ENCODE results near the gene GNPNAT1.

DNA sequence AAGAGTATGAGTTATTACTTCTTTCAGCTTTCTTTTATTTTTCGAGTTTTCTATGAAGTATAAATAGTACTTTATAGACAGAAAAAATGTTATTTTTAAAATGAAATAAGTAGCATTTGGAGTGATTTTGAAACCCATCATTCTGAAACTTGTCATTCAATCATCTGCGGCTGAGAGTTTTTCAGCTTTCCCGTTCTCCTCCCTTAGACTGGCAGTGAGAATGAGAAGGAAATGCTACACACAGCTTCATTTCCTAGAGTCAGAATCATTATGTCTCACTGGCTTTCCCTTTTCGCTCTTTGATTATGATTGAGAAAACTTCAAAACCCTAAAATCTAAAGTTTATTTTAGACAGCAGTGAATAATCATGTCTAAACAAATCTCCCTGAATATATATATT lies 33.7 kb upstream of the GNPNAT1 start:
- TF ChIP-seq, protein P1, sequence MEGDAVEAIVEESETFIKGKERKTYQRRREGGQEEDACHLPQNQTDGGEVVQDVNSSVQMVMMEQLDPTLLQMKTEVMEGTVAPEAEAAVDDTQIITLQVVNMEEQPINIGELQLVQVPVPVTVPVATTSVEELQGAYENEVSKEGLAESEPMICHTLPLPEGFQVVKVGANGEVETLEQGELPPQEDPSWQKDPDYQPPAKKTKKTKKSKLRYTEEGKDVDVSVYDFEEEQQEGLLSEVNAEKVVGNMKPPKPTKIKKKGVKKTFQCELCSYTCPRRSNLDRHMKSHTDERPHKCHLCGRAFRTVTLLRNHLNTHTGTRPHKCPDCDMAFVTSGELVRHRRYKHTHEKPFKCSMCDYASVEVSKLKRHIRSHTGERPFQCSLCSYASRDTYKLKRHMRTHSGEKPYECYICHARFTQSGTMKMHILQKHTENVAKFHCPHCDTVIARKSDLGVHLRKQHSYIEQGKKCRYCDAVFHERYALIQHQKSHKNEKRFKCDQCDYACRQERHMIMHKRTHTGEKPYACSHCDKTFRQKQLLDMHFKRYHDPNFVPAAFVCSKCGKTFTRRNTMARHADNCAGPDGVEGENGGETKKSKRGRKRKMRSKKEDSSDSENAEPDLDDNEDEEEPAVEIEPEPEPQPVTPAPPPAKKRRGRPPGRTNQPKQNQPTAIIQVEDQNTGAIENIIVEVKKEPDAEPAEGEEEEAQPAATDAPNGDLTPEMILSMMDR (conservative IDR thresholded peaks at IDR 0.05; ENCODE audit: low read depth, low read length): no peak
- TF ChIP-seq EZH2 (IDR thresholded peaks at IDR 0.05; ENCODE audit: borderline replicate concordance, low read depth, low read length, poor library complexity, severe bottlenecking): no peak

All from A673 (cell line).